HFF-Myc (cell line): Measurements from ENCODE around the gene RGS19.

Source experiments
- DNase-seq: peaks from one replicate; pipeline ENCODE4 v3.0.0-alpha.2; 2011; ENCODE audit warnings: low read depth; ENCODE audit errors: extremely low read depth
- H3K4me3 ChIP-seq: replicated peaks from 2 replicates; pipeline ENCODE4 v1.5.1; 2011; ENCODE audit warnings: low read depth, mild to moderate bottlenecking, control low read depth, low read length
- TF ChIP-seq, protein P1 (sequence below): IDR thresholded peaks from 2 replicates; pipeline ENCODE4 v1.5.1; 2012; ENCODE audit warnings: mild to moderate bottlenecking, low read depth, low read length, control low read depth; ENCODE audit errors: missing control alignments

Gene RGS19

GRCh38 chr20:64057628-64058498 is 21.5 kb downstream of the RGS19 start:
- TF ChIP-seq, protein P1, sequence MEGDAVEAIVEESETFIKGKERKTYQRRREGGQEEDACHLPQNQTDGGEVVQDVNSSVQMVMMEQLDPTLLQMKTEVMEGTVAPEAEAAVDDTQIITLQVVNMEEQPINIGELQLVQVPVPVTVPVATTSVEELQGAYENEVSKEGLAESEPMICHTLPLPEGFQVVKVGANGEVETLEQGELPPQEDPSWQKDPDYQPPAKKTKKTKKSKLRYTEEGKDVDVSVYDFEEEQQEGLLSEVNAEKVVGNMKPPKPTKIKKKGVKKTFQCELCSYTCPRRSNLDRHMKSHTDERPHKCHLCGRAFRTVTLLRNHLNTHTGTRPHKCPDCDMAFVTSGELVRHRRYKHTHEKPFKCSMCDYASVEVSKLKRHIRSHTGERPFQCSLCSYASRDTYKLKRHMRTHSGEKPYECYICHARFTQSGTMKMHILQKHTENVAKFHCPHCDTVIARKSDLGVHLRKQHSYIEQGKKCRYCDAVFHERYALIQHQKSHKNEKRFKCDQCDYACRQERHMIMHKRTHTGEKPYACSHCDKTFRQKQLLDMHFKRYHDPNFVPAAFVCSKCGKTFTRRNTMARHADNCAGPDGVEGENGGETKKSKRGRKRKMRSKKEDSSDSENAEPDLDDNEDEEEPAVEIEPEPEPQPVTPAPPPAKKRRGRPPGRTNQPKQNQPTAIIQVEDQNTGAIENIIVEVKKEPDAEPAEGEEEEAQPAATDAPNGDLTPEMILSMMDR = peak; percentile 87
- no peak overlapping the region for H3K4me3 ChIP-seq

GRCh38 chr20:64056889-64057627 is 22.3 kb downstream of the RGS19 start:
- no peak for DNase-seq
- H3K4me3 ChIP-seq = no peak overlapping the region
- TF ChIP-seq, protein P1 = no peak

More at GRCh38 chr20:64057628-64058498, 21.5 kb downstream of the RGS19 start:
- DNase-seq = no peak

DNA sequence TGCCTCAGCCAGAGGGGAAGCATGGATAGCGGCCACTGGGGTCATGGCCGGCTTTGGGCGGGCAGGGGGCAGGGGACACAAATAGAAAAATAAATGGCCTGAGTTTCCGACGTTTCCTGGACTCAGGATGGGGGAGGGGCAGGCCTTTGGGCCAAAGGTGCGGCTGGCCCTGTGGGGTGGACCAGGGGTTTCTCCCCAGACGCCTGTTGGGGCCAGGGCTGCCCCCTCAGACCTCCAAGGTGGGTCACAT is 22.8 kb downstream of the RGS19 start:
- H3K4me3 ChIP-seq = no peak overlapping the region
- TF ChIP-seq, protein P1 = no peak
- DNase-seq = no peak

- H3K4me3 ChIP-seq = no peak overlapping the region
- no peak for DNase-seq
- TF ChIP-seq, protein P1 = no peak
These were observed 23.3 kb downstream of the RGS19 start for GRCh38 chr20:64055893-64056638.

- H3K4me3 ChIP-seq = no peak overlapping the region
- TF ChIP-seq, protein P1 = no peak
- no peak for DNase-seq
These were observed 23.9 kb downstream of the RGS19 start for GRCh38 chr20:64055396-64055892.

- TF ChIP-seq, protein P1 = no peak
- no peak overlapping the region for H3K4me3 ChIP-seq
- no peak for DNase-seq
These were observed 25.3 kb downstream of the RGS19 start for GRCh38 chr20:64053841-64054661.
